ENCODE measurements around the gene CCSER1.
"Not testable (repeated sequence)": the region's sequence is repeated elsewhere in the genome, so short reads cannot be mapped to it uniquely, and the experiment has no call there.

The CCSER1 gene

GRCh38 chr4:90474484-90474883 is 347.3 kb downstream of the CCSER1 start:
- DNase-seq (ENCODE audit: insufficient read length) (no peak), FAIRE-seq (no peak)
- no peak for TF ChIP-seq POLR2AphosphoS5 (IDR thresholded peaks at IDR 0.05; ENCODE audit: low read depth, low read length)
- no peak for TF ChIP-seq POLR2A (IDR thresholded peaks at IDR 0.05; ENCODE audit: low read depth, low read length)
- no peak for TF ChIP-seq TAF1 (IDR thresholded peaks at IDR 0.05; ENCODE audit: borderline replicate concordance, low read depth, low read length)

- DNase-seq (ENCODE audit: insufficient read length) (no peak), FAIRE-seq (no peak)
- no peak for TF ChIP-seq POLR2AphosphoS5 (IDR thresholded peaks at IDR 0.05; ENCODE audit: low read depth, low read length)
- no peak for TF ChIP-seq POLR2A (IDR thresholded peaks at IDR 0.05; ENCODE audit: low read depth, low read length)
- no peak for TF ChIP-seq TAF1 (IDR thresholded peaks at IDR 0.05; ENCODE audit: borderline replicate concordance, low read depth, low read length)
Observed at GRCh38 chr4:90476019-90476418, 348.8 kb downstream of the CCSER1 start.

GRCh38 chr4:90476586-90476985 is 349.4 kb downstream of the CCSER1 start:
- TF ChIP-seq POLR2A (IDR thresholded peaks at IDR 0.05; ENCODE audit: low read depth, low read length) (no peak), TAF1 (IDR thresholded peaks at IDR 0.05; ENCODE audit: borderline replicate concordance, low read depth, low read length) (no peak), POLR2AphosphoS5 (IDR thresholded peaks at IDR 0.05; ENCODE audit: low read depth, low read length) (no peak)
- FAIRE-seq = no peak

GRCh38 chr4:90484894-90485293 is 357.7 kb downstream of the CCSER1 start:
- not testable (repeated sequence) for FAIRE-seq; DNase-seq (ENCODE audit: insufficient read length)

More at GRCh38 chr4:90476586-90476985, 349.4 kb downstream of the CCSER1 start:
- DNase-seq (ENCODE audit: insufficient read length) = no peak

- DNase-seq (ENCODE audit: insufficient read length) (no peak), FAIRE-seq (no peak)
- TF ChIP-seq POLR2A (IDR thresholded peaks at IDR 0.05; ENCODE audit: low read depth, low read length) = no peak
- TF ChIP-seq POLR2AphosphoS5 (IDR thresholded peaks at IDR 0.05; ENCODE audit: low read depth, low read length) = no peak
- TF ChIP-seq TAF1 (IDR thresholded peaks at IDR 0.05; ENCODE audit: borderline replicate concordance, low read depth, low read length) = no peak
Observed at GRCh38 chr4:90486346-90486745, 359.2 kb downstream of the CCSER1 start.

GRCh38 chr4:90495211-90495610 is 368.0 kb downstream of the CCSER1 start:
- TF ChIP-seq POLR2A (IDR thresholded peaks at IDR 0.05; ENCODE audit: low read depth, low read length) (no peak), TAF1 (IDR thresholded peaks at IDR 0.05; ENCODE audit: borderline replicate concordance, low read depth, low read length) (no peak), POLR2AphosphoS5 (IDR thresholded peaks at IDR 0.05; ENCODE audit: low read depth, low read length) (no peak)
- DNase-seq (ENCODE audit: insufficient read length) (no peak), FAIRE-seq (no peak)

- TF ChIP-seq POLR2AphosphoS5 (IDR thresholded peaks at IDR 0.05; ENCODE audit: low read depth, low read length) (no peak), TAF1 (IDR thresholded peaks at IDR 0.05; ENCODE audit: borderline replicate concordance, low read depth, low read length) (no peak), POLR2A (IDR thresholded peaks at IDR 0.05; ENCODE audit: low read depth, low read length) (no peak)
- DNase-seq (ENCODE audit: insufficient read length) = no peak
- no peak for FAIRE-seq
Observed at GRCh38 chr4:90495936-90496335, 368.7 kb downstream of the CCSER1 start.

GRCh38 chr4:90498175-90498574 is 371.0 kb downstream of the CCSER1 start:
- FAIRE-seq = no peak
- TF ChIP-seq TAF1 (IDR thresholded peaks at IDR 0.05; ENCODE audit: borderline replicate concordance, low read depth, low read length) = no peak
- no peak for TF ChIP-seq POLR2AphosphoS5 (IDR thresholded peaks at IDR 0.05; ENCODE audit: low read depth, low read length)
- TF ChIP-seq POLR2A (IDR thresholded peaks at IDR 0.05; ENCODE audit: low read depth, low read length) = no peak
- DNase-seq (ENCODE audit: insufficient read length) = no peak

GRCh38 chr4:90503677-90504076 is 376.5 kb downstream of the CCSER1 start:
- FAIRE-seq (no peak), DNase-seq (ENCODE audit: insufficient read length) (no peak)
- TF ChIP-seq TAF1 (IDR thresholded peaks at IDR 0.05; ENCODE audit: borderline replicate concordance, low read depth, low read length) = no peak

GRCh38 chr4:90515191-90515590 is 388.0 kb downstream of the CCSER1 start:
- no peak for TF ChIP-seq TAF1 (IDR thresholded peaks at IDR 0.05; ENCODE audit: borderline replicate concordance, low read depth, low read length)
- no peak for TF ChIP-seq POLR2AphosphoS5 (IDR thresholded peaks at IDR 0.05; ENCODE audit: low read depth, low read length)
- no peak for FAIRE-seq
- DNase-seq (ENCODE audit: insufficient read length) = no peak

- DNase-seq (ENCODE audit: insufficient read length) (no peak), FAIRE-seq (no peak)
- TF ChIP-seq POLR2A (IDR thresholded peaks at IDR 0.05; ENCODE audit: low read depth, low read length) (no peak), POLR2AphosphoS5 (IDR thresholded peaks at IDR 0.05; ENCODE audit: low read depth, low read length) (no peak), TAF1 (IDR thresholded peaks at IDR 0.05; ENCODE audit: borderline replicate concordance, low read depth, low read length) (no peak)
Observed at GRCh38 chr4:90528551-90528950, 401.4 kb downstream of the CCSER1 start.

GRCh38 chr4:90536408-90536807 is 409.2 kb downstream of the CCSER1 start:
- FAIRE-seq (no peak), DNase-seq (ENCODE audit: insufficient read length) (no peak)

GRCh38 chr4:90537491-90537890 is 410.3 kb downstream of the CCSER1 start:
- TF ChIP-seq POLR2A (IDR thresholded peaks at IDR 0.05; ENCODE audit: low read depth, low read length) (no peak), TAF1 (IDR thresholded peaks at IDR 0.05; ENCODE audit: borderline replicate concordance, low read depth, low read length) (no peak), POLR2AphosphoS5 (IDR thresholded peaks at IDR 0.05; ENCODE audit: low read depth, low read length) (no peak)
- DNase-seq (ENCODE audit: insufficient read length) (no peak), FAIRE-seq (no peak)

More at GRCh38 chr4:90536408-90536807, 409.2 kb downstream of the CCSER1 start:
- no peak for TF ChIP-seq POLR2AphosphoS5 (IDR thresholded peaks at IDR 0.05; ENCODE audit: low read depth, low read length)
- TF ChIP-seq TAF1 (IDR thresholded peaks at IDR 0.05; ENCODE audit: borderline replicate concordance, low read depth, low read length) = no peak
- TF ChIP-seq POLR2A (IDR thresholded peaks at IDR 0.05; ENCODE audit: low read depth, low read length) = no peak
